ENCODE results near the gene CERT1. TPM values are rescaled to one million over a fixed set of nuclear protein-coding genes. Genes with fewer than 3 reads are reported as not detected.

Gene CERT1
- total RNA-seq, 1 donor from 2014 or later: 38.3 TPM

DNA sequence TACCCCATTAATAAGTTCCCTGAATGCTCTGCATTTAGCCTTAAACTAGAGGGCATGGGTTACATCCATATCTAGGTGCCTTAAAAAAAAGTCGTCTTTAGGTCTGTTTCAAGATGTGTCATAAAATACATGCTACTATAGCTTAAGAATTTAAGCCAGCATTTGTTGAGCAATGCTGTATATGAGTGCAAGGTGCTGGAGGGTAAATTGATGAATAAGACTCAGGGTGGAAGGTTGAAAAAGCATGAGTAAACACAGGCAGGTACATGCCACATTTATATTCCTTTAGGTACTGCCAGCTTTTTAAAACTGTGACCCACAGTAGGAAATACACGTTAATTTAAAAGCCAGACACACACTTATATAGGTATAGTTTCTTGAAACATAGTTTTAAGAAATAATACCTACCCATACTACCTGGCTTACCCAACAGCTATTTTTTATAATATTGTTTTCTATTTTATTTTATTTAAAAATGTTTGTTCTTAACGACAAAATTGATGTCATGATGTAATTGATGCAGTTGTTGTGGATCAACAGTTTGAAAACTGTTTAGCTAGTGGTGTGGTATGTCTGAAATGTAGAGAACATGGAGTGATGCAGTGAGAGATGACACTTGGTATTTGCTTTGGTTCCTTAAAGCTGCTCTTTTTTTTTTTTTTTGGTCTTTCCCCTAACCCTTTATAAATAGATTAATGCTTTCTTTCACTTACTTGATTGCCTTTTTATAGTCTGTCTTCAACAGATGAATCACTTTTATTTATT, 170.5 kb downstream of the CERT1 start:
- TF ChIP-seq, protein P1, sequence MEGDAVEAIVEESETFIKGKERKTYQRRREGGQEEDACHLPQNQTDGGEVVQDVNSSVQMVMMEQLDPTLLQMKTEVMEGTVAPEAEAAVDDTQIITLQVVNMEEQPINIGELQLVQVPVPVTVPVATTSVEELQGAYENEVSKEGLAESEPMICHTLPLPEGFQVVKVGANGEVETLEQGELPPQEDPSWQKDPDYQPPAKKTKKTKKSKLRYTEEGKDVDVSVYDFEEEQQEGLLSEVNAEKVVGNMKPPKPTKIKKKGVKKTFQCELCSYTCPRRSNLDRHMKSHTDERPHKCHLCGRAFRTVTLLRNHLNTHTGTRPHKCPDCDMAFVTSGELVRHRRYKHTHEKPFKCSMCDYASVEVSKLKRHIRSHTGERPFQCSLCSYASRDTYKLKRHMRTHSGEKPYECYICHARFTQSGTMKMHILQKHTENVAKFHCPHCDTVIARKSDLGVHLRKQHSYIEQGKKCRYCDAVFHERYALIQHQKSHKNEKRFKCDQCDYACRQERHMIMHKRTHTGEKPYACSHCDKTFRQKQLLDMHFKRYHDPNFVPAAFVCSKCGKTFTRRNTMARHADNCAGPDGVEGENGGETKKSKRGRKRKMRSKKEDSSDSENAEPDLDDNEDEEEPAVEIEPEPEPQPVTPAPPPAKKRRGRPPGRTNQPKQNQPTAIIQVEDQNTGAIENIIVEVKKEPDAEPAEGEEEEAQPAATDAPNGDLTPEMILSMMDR (IDR thresholded peaks at IDR 0.05; ENCODE audit: unreplicated experiment): no peak
- no peak overlapping the region for H3K4me3 Mint-ChIP-seq
- no peaks in the 10 kb centered on the region for H3K9me3 Mint-ChIP-seq
- H3K27ac Mint-ChIP-seq: peak overlapping the region; percentile 22
- H3K4me1 Mint-ChIP-seq: peaks cover 42% of the 10 kb centered on the region
- H3K27me3 Mint-ChIP-seq (ENCODE audit: low read depth): no peaks in the 10 kb centered on the region
- no peak for DNase-seq (ENCODE audit: low spot score in 2 of 2, unreplicated experiment in 2 of 2)
- H3K36me3 Mint-ChIP-seq: peaks cover 16% of the 10 kb centered on the region

DNA sequence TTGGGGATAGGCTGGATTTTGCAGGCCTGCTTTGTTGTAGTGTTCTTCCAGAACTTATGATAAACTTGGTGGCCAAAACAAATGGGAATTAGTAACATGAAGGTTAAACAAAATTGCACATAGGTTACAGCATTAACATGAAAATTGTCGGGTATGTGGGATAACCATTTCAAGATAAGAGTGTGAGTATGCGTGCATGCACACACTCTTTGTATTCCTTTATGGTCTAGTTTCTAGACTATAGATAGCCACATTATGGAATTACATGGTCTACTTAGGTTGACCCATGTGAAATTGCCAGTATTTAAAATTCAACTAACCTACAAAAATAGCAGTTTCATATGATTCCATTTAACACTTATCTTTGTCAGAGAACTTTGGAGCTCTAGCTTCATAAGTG, 173.0 kb downstream of the CERT1 start:
- TF ChIP-seq, protein P1 (IDR thresholded peaks at IDR 0.05; ENCODE audit: unreplicated experiment): no peak
- Mint-ChIP-seq H3K4me1 (peaks cover 42% of the 10 kb centered on the region), H3K27ac (no peak overlapping the region), H3K36me3 (peaks cover 2% of the 10 kb centered on the region), H3K9me3 (no peaks in the 10 kb centered on the region), H3K4me3 (no peak overlapping the region), H3K27me3 (ENCODE audit: low read depth) (no peaks in the 10 kb centered on the region)
- no peak for DNase-seq (ENCODE audit: low spot score in 2 of 2, unreplicated experiment in 2 of 2)

DNA sequence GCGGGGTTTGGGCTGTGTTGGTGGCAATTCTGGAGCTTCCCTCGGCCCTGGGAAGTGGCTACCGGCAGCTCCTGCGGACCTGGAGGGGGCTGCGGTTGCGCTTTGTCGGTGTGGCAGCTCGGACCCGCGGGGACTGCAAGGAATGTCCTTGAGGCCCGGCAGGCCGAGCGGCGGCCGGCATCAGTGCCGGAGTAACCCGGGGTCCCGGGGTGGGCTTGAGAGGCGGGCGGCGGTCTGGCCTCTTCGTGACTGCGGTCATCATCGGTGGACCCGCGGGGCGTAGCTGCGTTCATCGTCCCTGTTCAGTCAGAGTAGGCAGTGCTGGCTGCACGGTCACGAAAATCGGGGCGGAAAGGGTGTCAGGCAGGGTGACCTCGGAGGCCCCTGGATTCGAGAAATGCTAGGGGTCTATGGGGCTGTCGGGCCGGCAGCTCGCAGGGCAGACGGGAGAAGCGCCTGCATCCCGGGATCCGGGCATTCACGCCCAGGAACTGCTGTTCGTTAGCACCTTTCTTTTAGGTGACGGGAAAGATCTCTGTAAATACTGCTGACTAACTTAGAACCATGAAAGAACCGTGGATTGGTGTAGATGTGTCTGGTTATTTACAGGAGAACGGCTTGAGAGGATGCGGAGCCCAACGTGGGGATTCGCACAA, 173.9 kb downstream of the CERT1 start:
- H3K4me1 Mint-ChIP-seq: peaks cover 42% of the 10 kb centered on the region
- peaks cover under 1% of the 10 kb centered on the region for H3K36me3 Mint-ChIP-seq
- H3K9me3 Mint-ChIP-seq: no peaks in the 10 kb centered on the region
- H3K27me3 Mint-ChIP-seq (ENCODE audit: low read depth): no peaks in the 10 kb centered on the region
- H3K4me3 Mint-ChIP-seq: no peak overlapping the region
- peak in 1 of 2 experiments; percentile 61 for DNase-seq (ENCODE audit: low spot score in 2 of 2, unreplicated experiment in 2 of 2)
- H3K27ac Mint-ChIP-seq: no peak overlapping the region
- TF ChIP-seq, protein P1 (IDR thresholded peaks at IDR 0.05; ENCODE audit: unreplicated experiment): no peak

- Mint-ChIP-seq H3K4me3 (no peak within 1 kb of the TSS), H3K27ac (no peak within 1 kb of the TSS), H3K36me3 (no peaks in the 10 kb centered on the region), H3K27me3 (ENCODE audit: low read depth) (no peaks in the 10 kb centered on the region), H3K4me1 (peaks cover 36% of the 10 kb centered on the region), H3K9me3 (no peaks in the 10 kb centered on the region)
- DNase-seq (ENCODE audit: low spot score in 2 of 2, unreplicated experiment in 2 of 2): peak; percentile 95 to 98
- TF ChIP-seq, protein P1 (IDR thresholded peaks at IDR 0.05; ENCODE audit: unreplicated experiment): no peak
Measured at GRCh38 chr5:75336615-75337336, 174.7 kb downstream of the CERT1 start, which contains the start of gene HMGCR. HMGCR (plus strand) TSS chr5:75337220; CDS start chr5:75342606, 5,386 bp downstream.

- Mint-ChIP-seq H3K36me3 (no peaks in the 10 kb centered on the region), H3K4me3 (no peak overlapping the region), H3K4me1 (peaks cover 29% of the 10 kb centered on the region), H3K27ac (no peak overlapping the region), H3K27me3 (ENCODE audit: low read depth) (no peaks in the 10 kb centered on the region), H3K9me3 (no peaks in the 10 kb centered on the region)
- DNase-seq (ENCODE audit: low spot score in 2 of 2, unreplicated experiment in 2 of 2): no peak
- TF ChIP-seq, protein P1 (IDR thresholded peaks at IDR 0.05; ENCODE audit: unreplicated experiment): peak; percentile 22
Measured at GRCh38 chr5:75335952-75336614, 175.3 kb downstream of the CERT1 start.
